ENCODE measurements around the gene WHRN.

DNA sequence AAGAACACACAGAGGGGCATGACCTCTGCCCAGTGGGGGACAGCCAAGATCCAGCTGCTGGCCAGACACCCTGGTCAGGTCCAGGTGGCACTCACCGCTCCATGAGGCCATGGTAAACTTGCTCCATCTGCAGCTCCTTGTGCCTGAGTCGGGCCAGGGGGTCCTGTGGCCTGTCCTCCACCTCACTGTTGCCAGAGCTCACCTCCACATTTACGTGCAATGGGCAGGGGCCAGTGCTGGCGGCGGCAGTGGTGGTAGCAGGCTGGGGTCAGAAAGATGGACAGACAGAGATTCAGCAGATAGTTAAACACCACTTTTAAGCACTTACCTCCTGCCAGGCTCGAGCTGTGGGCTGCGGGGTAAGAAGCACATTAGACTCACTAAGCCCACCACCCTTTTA lies 145.5 kb downstream of the WHRN start:
- no peak for TF ChIP-seq POLR2A (IDR thresholded peaks at IDR 0.05)
- TF ChIP-seq, protein P1, sequence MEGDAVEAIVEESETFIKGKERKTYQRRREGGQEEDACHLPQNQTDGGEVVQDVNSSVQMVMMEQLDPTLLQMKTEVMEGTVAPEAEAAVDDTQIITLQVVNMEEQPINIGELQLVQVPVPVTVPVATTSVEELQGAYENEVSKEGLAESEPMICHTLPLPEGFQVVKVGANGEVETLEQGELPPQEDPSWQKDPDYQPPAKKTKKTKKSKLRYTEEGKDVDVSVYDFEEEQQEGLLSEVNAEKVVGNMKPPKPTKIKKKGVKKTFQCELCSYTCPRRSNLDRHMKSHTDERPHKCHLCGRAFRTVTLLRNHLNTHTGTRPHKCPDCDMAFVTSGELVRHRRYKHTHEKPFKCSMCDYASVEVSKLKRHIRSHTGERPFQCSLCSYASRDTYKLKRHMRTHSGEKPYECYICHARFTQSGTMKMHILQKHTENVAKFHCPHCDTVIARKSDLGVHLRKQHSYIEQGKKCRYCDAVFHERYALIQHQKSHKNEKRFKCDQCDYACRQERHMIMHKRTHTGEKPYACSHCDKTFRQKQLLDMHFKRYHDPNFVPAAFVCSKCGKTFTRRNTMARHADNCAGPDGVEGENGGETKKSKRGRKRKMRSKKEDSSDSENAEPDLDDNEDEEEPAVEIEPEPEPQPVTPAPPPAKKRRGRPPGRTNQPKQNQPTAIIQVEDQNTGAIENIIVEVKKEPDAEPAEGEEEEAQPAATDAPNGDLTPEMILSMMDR (IDR thresholded peaks at IDR 0.05): no peak
- no peak for TF ChIP-seq POLR2AphosphoS5 (IDR thresholded peaks at IDR 0.05)
- no peak for TF ChIP-seq EP300 (IDR thresholded peaks at IDR 0.05)

Measured in gastroesophageal sphincter (tissue), 3 donors.